Brain microvascular endothelial cell (primary cell): Measurements from ENCODE around the gene RILP.

Experiments used
- DNase-seq: peaks from one replicate; pipeline ENCODE4 v3.0.0-alpha.2; 2020
- H3K27ac ChIP-seq: fragments of 250-450 bp; sonication (Bioruptor Pico); 2 replicates; pipeline ENCODE4 v1.5.1; 2020; ENCODE audit warnings: mild to moderate bottlenecking, moderate library complexity
- H3K27me3 ChIP-seq: fragments of 250-450 bp; sonication (Bioruptor Pico); replicated peaks from 2 replicates; pipeline ENCODE4 v1.5.1; 2020; ENCODE audit warnings: mild to moderate bottlenecking
- H3K36me3 ChIP-seq: fragments of 250-450 bp; sonication (Bioruptor Pico); replicated peaks from 2 replicates; pipeline ENCODE4 v1.5.1; 2020; ENCODE audit warnings: mild to moderate bottlenecking
- H3K4me3 ChIP-seq: 2 replicates; pipeline ENCODE4 v1.5.1; 2011; ENCODE audit warnings: low read depth, mild to moderate bottlenecking, control low read depth, low read length, moderate library complexity
- in situ Hi-C: cut with HindIII; loops from 2 replicates; pipeline ENCODE4 v1.10.0; 2017; ENCODE audit warnings: low sequenced_read_pairs, low pct_ligation_motif_present
- TF ChIP-seq, protein P1 (sequence below): IDR thresholded peaks from 2 replicates; pipeline ENCODE4 v1.5.1; 2011; ENCODE audit warnings: low read depth, mild to moderate bottlenecking, moderate library complexity, low read length, control low read depth, inconsistent platforms; ENCODE audit errors: missing control alignments

RILP gene

DNA sequence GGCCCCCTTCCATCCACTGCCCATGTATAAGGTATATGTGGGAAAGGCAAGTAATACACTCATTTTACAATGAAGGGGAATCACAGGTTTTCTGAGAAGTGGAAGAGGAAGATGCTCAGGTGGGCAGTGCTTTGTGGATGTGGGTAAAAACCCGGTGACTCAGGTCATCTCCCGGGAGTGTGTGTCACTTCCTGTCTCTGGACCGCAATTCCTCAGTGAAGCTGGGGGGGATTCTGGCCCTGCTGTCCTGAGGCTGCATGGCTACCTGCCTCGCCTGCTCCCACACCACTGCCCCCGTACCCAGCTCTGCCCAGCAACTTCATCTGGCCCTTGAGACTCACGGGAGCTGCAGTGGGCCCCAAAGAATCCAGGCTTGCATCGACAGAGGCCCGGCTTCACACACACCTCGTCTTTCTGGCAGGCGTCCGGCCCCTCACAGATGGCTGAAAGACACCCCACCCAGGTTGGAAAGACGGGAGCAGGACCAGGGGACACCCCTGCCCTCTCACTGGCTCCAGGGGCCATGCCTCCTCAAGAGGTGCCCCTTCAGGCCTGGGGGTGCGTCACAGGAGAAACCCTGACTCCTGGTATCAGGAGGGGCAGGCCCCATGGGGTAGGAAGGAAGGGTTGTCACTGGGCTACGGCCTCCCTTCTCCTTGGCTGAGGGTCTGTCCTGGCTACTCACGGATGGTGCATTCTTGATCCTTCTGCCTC lies 5.0 kb downstream of the RILP start:
- in situ Hi-C loops: no loop called here

DNA sequence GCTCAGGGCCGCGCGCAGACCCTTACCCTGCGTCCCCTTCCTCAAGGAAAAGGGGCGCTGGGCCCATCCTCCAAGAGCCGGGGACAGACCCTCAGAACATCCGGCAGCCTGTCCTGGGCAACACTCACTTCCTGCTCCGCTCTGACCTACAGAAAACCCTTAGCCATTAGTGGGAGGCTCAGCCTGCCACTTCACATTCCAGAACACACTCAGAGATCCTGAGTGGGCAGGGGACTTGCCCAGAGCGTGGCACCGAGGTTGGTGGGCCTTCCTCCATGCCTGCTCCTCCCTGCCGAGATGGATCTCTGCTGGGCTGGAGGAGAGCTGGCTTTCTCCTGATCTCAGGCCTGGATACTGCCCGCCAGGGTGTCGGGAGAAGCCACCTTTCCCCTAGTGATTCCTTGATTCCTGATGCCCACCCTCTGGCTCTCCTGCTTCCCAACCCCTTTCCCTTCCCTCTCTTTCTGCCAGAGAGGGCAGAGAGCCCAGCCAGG lies 5.6 kb downstream of the RILP start:
- H3K36me3 ChIP-seq: no peaks in the 10 kb centered on the region
- TF ChIP-seq, protein P1, sequence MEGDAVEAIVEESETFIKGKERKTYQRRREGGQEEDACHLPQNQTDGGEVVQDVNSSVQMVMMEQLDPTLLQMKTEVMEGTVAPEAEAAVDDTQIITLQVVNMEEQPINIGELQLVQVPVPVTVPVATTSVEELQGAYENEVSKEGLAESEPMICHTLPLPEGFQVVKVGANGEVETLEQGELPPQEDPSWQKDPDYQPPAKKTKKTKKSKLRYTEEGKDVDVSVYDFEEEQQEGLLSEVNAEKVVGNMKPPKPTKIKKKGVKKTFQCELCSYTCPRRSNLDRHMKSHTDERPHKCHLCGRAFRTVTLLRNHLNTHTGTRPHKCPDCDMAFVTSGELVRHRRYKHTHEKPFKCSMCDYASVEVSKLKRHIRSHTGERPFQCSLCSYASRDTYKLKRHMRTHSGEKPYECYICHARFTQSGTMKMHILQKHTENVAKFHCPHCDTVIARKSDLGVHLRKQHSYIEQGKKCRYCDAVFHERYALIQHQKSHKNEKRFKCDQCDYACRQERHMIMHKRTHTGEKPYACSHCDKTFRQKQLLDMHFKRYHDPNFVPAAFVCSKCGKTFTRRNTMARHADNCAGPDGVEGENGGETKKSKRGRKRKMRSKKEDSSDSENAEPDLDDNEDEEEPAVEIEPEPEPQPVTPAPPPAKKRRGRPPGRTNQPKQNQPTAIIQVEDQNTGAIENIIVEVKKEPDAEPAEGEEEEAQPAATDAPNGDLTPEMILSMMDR: no peak
- in situ Hi-C loops: no loop called here
- H3K27ac ChIP-seq: no peak overlapping the region
- DNase-seq: no peak
- H3K27me3 ChIP-seq: no peaks in the 10 kb centered on the region
- peak overlapping the region; percentile 35 for H3K4me3 ChIP-seq

More for the DNA sequence above, 5.0 kb downstream of the RILP start:
- Histone ChIP-seq H3K4me3 (no peak overlapping the region), H3K27me3 (no peaks in the 10 kb centered on the region), H3K36me3 (no peaks in the 10 kb centered on the region), H3K27ac (no peak overlapping the region)
- no peak for DNase-seq
- TF ChIP-seq, protein P1: no peak

DNA sequence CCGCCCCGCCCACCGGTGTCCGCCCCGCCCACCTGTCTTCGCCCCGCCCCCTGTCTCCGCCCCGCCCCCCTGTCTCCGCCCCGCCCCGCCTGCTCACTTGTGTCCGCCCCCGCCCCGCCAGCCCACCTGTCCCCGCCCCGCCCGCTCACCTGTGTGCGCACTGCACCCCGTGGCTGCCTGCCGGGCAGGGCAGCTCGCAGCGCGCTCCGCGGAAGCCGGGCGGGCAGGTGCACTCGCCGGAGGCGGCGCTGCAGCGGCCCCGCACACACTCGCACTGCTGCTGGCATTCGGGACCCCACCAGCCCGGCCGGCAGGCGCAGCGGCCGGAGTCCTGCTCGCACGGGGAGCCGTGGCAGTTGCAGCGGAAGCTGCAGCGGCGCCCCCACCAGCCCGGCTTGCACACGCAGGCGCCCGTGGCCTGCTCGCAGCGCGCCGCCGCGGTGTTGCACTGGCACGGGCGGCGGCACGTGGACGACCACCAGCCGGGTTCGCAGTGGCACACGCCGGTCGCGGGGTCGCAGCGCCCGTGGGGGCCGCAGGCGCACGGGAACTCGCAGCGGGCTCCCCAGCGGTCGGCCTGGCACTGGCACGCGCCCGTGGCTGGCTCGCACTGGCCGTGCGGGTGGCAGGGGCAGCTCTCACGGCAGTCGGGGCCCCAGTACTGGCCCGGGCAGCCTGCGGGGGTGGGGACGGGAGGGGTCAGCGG lies 6.2 kb downstream of the RILP start:
- Histone ChIP-seq H3K27me3 (no peaks in the 10 kb centered on the region), H3K27ac (no peak overlapping the region), H3K4me3 (peak overlapping the region; percentile 35), H3K36me3 (no peaks in the 10 kb centered on the region)
- DNase-seq: no peak
- in situ Hi-C loops: no loop called here
- TF ChIP-seq, protein P1: peak; percentile 7

DNA sequence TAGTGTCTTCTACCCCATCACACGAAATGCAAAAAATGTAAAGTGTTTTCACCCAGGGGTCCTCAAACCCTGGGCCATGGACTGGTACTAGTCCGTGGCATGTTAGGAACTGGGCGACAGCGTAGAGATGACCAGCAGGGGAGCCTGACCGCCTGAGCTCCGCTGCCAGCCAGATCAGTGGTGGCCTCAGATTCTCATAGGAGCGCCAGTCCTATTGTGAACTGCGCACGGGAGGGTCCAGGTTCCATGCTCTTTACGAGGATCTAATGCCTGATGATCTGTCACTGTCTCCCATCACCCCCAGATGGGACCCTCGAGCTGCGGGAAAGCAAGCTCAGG lies 8.6 kb downstream of the RILP start:
- no peaks in the 10 kb centered on the region for H3K36me3 ChIP-seq
- in situ Hi-C loops: no loop called here

DNA sequence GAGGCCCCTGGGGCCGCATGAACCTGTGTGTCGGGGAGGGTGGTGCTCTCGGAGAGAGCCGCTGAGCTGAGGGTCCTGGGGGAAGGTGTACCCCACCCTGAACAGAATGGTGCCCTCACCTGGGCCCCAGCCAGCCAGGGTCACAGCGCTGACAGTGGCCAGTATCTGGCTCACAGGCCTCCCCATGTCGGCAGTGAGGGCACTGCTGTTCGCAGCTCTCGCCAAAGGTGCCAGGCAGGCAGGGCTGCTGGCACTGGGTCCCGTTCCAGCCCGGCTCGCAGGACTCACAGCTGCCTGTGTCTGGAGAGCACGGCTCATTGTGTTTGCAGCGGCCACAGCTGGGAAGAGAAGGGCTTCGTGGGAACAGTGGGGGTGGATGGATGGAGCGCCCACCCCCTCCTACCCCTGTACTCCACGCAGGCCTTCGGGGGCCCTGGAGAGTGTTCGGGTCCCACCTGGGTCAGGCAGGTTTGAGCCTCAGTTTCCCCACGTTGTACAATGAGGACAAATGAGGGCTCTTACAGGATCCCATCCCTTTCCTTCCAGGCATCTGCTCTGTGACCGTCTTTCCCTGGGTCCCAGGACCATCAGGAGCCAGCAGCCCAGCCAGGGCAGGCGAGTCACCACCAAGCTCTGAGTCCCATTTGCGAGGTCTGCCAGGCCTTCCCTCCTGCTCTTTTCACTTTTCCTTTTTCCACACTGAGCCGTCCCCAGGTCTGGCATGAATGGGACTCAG lies 9.2 kb downstream of the RILP start:
- TF ChIP-seq, protein P1: no peak
- no peak overlapping the region for H3K4me3 ChIP-seq
- no peak for DNase-seq
- H3K36me3 ChIP-seq: no peaks in the 10 kb centered on the region
- in situ Hi-C loops: no loop called here
- H3K27me3 ChIP-seq: no peaks in the 10 kb centered on the region
- H3K27ac ChIP-seq: no peak overlapping the region

More for the DNA sequence above, 8.6 kb downstream of the RILP start:
- no peak overlapping the region for H3K4me3 ChIP-seq
- H3K27ac ChIP-seq: no peak overlapping the region
- DNase-seq: no peak
- TF ChIP-seq, protein P1: peak; percentile 34
- H3K27me3 ChIP-seq: no peaks in the 10 kb centered on the region
